Subcutaneous adipose tissue (tissue), 4 donors: ENCODE data around the gene C1orf159. TPM values are rescaled to one million over a fixed set of nuclear protein-coding genes. Genes with fewer than 3 reads are reported as not detected.

Experiments used
- total RNA-seq, 4 donors: library from RNA; depleted of rRNA; stranded (reverse); fragments of >200 nt; gene quantifications; one replicate each; pipeline ENCODE4 v1.1.0, GENCODE V29; 2016
- TF ChIP-seq, protein P1 (sequence below): fragments of 450-650 bp; IDR thresholded peaks from one replicate; pipeline ENCODE4 v1.5.1; 2016; ENCODE audit warnings: low read depth, mild to moderate bottlenecking, control low read depth, antibody characterized with exemption, moderate library complexity

C1orf159 gene
- total RNA-seq, 4 donors from 2014 or later = 3.7 to 14.7 (median 7.2) TPM

DNA sequence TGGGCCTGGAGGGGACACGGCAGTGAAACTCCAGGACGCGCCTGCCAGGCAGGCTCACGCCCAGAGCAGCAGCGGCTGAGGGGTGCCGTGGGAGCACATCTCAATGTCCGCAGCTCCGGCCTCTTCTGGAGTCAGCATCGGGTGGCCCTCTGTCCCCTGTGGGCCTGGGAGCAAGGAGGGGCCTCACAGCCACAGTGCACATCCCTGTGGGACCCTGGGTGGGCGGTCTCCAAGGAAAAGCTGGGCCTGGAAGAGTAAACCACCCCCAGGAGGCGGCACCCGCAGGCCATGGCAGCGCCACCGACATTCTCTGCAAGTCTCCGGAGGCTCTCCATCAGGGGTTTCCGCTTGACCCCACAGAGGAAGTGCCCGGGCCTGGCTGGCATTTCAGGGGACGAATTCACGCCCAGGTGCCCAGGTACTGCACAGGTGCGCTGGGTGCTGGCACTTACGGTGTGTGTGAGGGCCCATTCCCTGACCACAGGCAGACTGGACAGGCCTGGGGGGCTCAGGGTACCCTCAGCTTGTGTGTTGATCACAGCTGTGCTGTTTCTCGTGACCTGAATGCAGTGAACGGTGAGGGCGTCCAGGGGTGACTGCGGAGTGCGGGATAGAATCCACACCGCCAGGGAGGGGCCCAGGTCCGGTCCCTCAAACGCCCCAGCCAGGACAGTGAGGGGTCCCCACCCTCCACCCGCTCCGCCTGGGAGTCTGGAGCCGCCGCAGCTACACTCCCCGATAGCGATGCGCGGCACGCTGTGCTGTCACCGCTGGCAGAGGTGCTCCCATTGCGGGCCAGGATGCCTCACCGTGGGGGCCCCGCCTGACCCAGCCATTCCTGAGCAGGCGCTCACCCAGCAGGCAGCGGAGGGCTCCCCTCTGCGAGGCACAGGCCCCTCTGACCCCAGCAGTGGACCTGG is 25.2 kb downstream of the C1orf159 start:
- TF ChIP-seq, protein P1, sequence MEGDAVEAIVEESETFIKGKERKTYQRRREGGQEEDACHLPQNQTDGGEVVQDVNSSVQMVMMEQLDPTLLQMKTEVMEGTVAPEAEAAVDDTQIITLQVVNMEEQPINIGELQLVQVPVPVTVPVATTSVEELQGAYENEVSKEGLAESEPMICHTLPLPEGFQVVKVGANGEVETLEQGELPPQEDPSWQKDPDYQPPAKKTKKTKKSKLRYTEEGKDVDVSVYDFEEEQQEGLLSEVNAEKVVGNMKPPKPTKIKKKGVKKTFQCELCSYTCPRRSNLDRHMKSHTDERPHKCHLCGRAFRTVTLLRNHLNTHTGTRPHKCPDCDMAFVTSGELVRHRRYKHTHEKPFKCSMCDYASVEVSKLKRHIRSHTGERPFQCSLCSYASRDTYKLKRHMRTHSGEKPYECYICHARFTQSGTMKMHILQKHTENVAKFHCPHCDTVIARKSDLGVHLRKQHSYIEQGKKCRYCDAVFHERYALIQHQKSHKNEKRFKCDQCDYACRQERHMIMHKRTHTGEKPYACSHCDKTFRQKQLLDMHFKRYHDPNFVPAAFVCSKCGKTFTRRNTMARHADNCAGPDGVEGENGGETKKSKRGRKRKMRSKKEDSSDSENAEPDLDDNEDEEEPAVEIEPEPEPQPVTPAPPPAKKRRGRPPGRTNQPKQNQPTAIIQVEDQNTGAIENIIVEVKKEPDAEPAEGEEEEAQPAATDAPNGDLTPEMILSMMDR = no peak

DNA sequence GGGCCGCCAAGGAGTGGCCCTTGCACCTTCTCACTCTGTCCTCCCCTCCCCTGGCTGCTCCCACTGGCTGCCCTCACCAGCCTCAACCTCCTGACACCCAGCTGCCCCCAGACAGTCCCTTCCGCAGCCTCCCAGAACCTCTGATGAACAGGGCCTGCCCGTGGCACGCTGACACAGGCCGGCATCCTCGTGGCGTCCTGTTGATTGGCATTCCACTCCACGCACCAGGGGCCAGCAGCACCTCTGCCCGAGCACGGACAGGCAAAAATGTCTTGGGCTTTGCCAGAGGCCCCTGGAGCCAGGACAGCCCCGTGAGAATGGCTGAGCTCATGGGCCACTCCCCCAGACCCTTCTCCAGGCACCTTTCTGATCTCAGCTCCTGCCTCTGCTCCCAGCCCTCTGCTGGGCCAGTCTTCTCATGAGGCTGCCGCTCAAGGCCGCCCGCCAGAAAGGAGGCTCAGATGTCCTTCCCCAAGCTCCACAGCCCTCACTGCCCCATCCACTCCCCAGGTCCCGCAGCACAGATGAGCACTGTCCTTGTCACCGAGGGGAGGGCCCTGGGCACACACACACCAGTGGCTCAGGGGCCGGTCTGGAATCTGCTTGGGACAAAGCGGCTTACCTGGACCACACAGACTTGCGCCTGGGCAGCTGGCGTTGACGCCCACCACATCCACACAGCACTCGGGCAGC is 26.0 kb downstream of the C1orf159 start:
- TF ChIP-seq, protein P1 = no peak

GRCh38 chr1:1088801-1089680 is 26.8 kb downstream of the C1orf159 start:
- TF ChIP-seq, protein P1 = no peak

- TF ChIP-seq, protein P1 = no peak
Observed at GRCh38 chr1:1088029-1088800, 27.7 kb downstream of the C1orf159 start.

DNA sequence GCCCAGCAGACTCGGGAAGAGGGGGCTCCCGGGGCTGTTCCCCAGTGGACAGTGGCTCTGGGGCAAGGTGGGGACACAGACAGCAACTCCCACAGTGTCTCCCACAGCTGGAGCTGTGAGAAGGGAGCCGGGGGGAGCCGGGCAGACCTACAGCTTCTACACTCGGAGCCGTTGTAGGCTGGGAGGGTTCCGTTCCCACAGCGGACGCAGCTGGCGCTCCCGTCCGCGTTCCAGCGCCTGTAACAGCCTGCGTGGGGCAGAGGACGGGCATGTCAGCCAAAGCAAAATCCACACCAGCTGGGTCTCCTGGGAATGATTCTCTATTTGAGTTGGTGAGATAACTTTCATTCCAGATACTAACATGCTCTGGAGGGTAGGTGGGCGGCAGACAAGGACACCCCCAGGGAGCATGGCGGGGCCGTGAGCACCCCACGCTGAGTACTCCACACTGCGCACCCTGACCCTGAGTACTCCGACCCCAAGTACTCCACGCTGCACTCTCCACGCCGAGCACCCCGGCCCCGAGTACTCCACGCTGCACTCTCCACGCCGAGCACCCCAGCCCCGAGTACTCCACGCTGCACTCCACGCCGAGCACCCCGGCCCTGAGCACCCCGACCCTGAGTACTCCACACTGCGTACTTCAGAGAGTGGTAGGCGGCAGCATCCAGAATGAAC is 28.4 kb downstream of the C1orf159 start:
- TF ChIP-seq, protein P1 = no peak

DNA sequence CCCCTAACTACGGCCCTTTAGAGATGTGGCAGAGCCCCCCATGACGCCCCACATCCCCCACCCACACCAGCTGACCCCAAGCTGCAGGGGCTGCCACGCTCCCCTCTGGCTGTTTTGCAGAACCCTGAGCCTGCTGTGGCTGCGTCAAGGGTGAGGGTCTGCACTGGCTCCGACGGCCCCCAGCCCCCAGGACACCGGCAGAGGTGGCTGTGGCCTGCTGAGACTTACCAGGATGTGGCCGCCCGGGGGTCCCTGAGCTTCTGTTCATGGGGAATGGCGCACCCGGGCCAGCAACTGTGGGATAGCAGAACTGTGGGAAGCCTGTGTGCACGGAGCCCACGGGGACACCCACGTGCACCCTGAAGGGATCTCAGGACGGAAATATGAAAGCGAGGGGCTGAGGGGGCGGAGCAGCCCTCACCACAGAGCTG is 29.0 kb downstream of the C1orf159 start:
- TF ChIP-seq, protein P1 = no peak
